Spleen (tissue), 11 donors: ENCODE results near the gene MAMDC2. TPM values are rescaled to one million over a fixed set of nuclear protein-coding genes. Genes with fewer than 3 reads are reported as not detected.

ENCODE experiments used
- DNase-seq: peaks from one replicate; pipeline ENCODE4 v3.0.0-alpha.2; 2020
- H3K27ac ChIP-seq, 8 donors: fragments of 200-600 bp; sonication (generic) in 7 of 8; 1 replicate in 4 of 8; 2 replicates in 4 of 8; pipeline versions ENCODE4 v1.5.0 to v1.8.0; 2016 to 2021; ENCODE audit warnings: inconsistent platforms in 4 of 8, mild to moderate bottlenecking in 4 of 8, moderate library complexity in 1 of 8
- H3K27me3 ChIP-seq, 7 donors: fragments of 200-600 bp; sonication (generic) in 6 of 7; replicated peaks in 1 of 7; 1 replicate in 4 of 7; 2 replicates in 3 of 7; pipeline versions ENCODE4 v1.5.0 to v1.8.0; 2016 to 2021; ENCODE audit warnings: inconsistent platforms in 3 of 7, mild to moderate bottlenecking in 1 of 7
- H3K36me3 ChIP-seq, 6 donors: fragments of 200-600 bp; sonication (generic) in 5 of 6; 1 replicate in 4 of 6; 2 replicates in 2 of 6; pipeline versions ENCODE4 v1.5.0 to v1.8.0; 2016 to 2021; ENCODE audit warnings: inconsistent platforms in 2 of 6
- H3K4me1 ChIP-seq, 6 donors: fragments of 200-600 bp; sonication (generic) in 5 of 6; 1 replicate in 3 of 6; 2 replicates in 3 of 6; pipeline versions ENCODE4 v1.5.0 to v1.8.0; 2016 to 2021; ENCODE audit warnings: inconsistent platforms in 3 of 6
- H3K4me3 ChIP-seq, 8 donors: fragments of 200-600 bp; sonication (generic) in 7 of 8; 1 replicate in 4 of 8; 2 replicates in 4 of 8; pipeline versions ENCODE4 v1.5.0 to v1.8.0; 2016 to 2021; ENCODE audit warnings: inconsistent platforms in 4 of 8, mild to moderate bottlenecking in 4 of 8, moderate library complexity in 2 of 8
- H3K9me3 ChIP-seq, 8 donors: fragments of 200-600 bp; sonication (generic) in 7 of 8; 1 replicate in 4 of 8; 2 replicates in 4 of 8; pipeline versions ENCODE4 v1.5.0 to v1.8.0; 2016 to 2021; ENCODE audit warnings: inconsistent platforms in 4 of 8
- CTCF ChIP-seq, 11 experiments: fragments of 200-600 bp in 7 of 11; fragments of 450-650 bp in 4 of 11; sonication (generic) in 4 of 11; IDR thresholded peaks in 8 of 11; conservative IDR thresholded peaks in 3 of 11; 1 replicate in 7 of 11; 2 replicates in 4 of 11; pipeline versions ENCODE4 v1.4.0 to v1.8.0; 2016 to 2021; ENCODE audit warnings: antibody characterized with exemption in 11 of 11, inconsistent platforms in 4 of 11, mild to moderate bottlenecking in 1 of 11
- POLR2A ChIP-seq, 3 donors: fragments of 450-650 bp; IDR thresholded peaks; one replicate each; pipeline ENCODE4 v1.5.1; 2017; ENCODE audit warnings: antibody characterized with exemption in 3 of 3, mild to moderate bottlenecking in 1 of 3
- POLR2AphosphoS5 ChIP-seq, 3 donors: sonication (generic); formaldehyde crosslinking; IDR thresholded peaks; one replicate each; pipeline ENCODE4 v1.5.1; 2017; ENCODE audit warnings: antibody characterized with exemption in 3 of 3
- WGBS, 5 donors: extraction: QIAGEN DNeasy Blood & Tissue Kit in 3 of 5; methylation state at CpG; one replicate each; pipeline versions ENCODE4 v1.1.5 to v1.1.7; 2013 to 2018; 5-methylcytosine and 5-hydroxymethylcytosine counted together
- intact Hi-C: fragments of 100-400 bp; cut with DNase I; formaldehyde crosslinking; loops from one replicate; pipeline ENCODE4 v1.15.0; 2023; ENCODE audit warnings: low total_unique reads
- polyA plus RNA-seq, 3 donors: library from polyadenylated mRNA; stranded (reverse); fragments of 200-250 nt; gene quantifications; one replicate each; pipeline ENCODE4 v1.2.1, GENCODE V29; 2013
- total RNA-seq, 7 donors: library from RNA; depleted of rRNA in 3 of 7; stranded (reverse); fragments of >200 nt in 3 of 7; fragmentation: NEBNext Ultra II Directional in 4 of 7; extraction: Animal tissue kit (Norgen Biotek cat#: 25700) in 4 of 7; gene quantifications; one replicate each; pipeline versions ENCODE4 v1.1.0 to v1.2.1, GENCODE V29; 2016 to 2021
- donor health status: healthy with polysubstance abuse.
- donor health status: DM: no; HTN: no; CAD: no; lungs with moderate emphysema.
- donor health status: DM: no; HTN: no; CAD: no.
- donor health status: Bipolar disorder and iron deficiency.
- donor health status: healthy.
- donor health status: DM: no; HTN: no; CAD: no.
- donor health status: DM: yes; HTN: yes; CAD: no.

Gene MAMDC2
- total and polyA plus RNA-seq, 10 donors, result 1.5 to 65.5 (median 14.5) TPM

GRCh38 chr9:70250221-70250620 lies 206.6 kb downstream of the MAMDC2 start:
- H3K4me3 ChIP-seq, result no peak overlapping the region
- H3K36me3 ChIP-seq, result no peaks in the 10 kb centered on the region
- H3K27ac ChIP-seq, result no peak overlapping the region
- WGBS, 5 donors, result 88 to 100% (median 91%) methylated on average over 1 of the region's 1 CpG
- no peaks in the 10 kb centered on the region for H3K4me1 ChIP-seq
- no peak for DNase-seq
- H3K9me3 ChIP-seq, result peaks cover 0 to 6% (median 0%) of the 10 kb centered on the region in 8 donors
- TF ChIP-seq CTCF (IDR thresholded peaks at IDR 0.05 in 8 of 11, conservative IDR thresholded peaks at IDR 0.05 in 3 of 11) (no peak), POLR2AphosphoS5 (IDR thresholded peaks at IDR 0.05) (no peak), POLR2A (IDR thresholded peaks at IDR 0.05) (no peak)
- H3K27me3 ChIP-seq, result no peaks in the 10 kb centered on the region
- intact Hi-C loops, result no loop called here

- H3K9me3 ChIP-seq, result no peaks in the 10 kb centered on the region
- H3K4me1 ChIP-seq, result peaks cover 15 to 30% (median 21%) of the 10 kb centered on the region in 6 donors
- no peak for TF ChIP-seq POLR2AphosphoS5 (IDR thresholded peaks at IDR 0.05)
- TF ChIP-seq CTCF (IDR thresholded peaks at IDR 0.05 in 8 of 11, conservative IDR thresholded peaks at IDR 0.05 in 3 of 11), result no peak
- TF ChIP-seq POLR2A (IDR thresholded peaks at IDR 0.05), result no peak
- no peak overlapping the region for H3K4me3 ChIP-seq
- no peak overlapping the region for H3K27ac ChIP-seq
- no peaks in the 10 kb centered on the region for H3K27me3 ChIP-seq
- intact Hi-C loops, result no loop called here
- no peak for DNase-seq
- H3K36me3 ChIP-seq, result no peaks in the 10 kb centered on the region
Measured at GRCh38 chr9:70255486-70255885, 211.8 kb downstream of the MAMDC2 start.

- no peak for TF ChIP-seq POLR2AphosphoS5 (IDR thresholded peaks at IDR 0.05)
- no peak for TF ChIP-seq CTCF (IDR thresholded peaks at IDR 0.05 in 8 of 11, conservative IDR thresholded peaks at IDR 0.05 in 3 of 11)
- no peak for TF ChIP-seq POLR2A (IDR thresholded peaks at IDR 0.05)
- Histone ChIP-seq H3K36me3 (peaks cover 0 to 4% (median 0%) of the 10 kb centered on the region in 6 donors), H3K27me3 (no peaks in the 10 kb centered on the region), H3K4me3 (no peak overlapping the region), H3K4me1 (peaks cover 19 to 36% (median 27%) of the 10 kb centered on the region in 6 donors), H3K27ac (no peak overlapping the region), H3K9me3 (no peaks in the 10 kb centered on the region)
- intact Hi-C loops, result no loop called here
- 82 to 89% (median 89%) methylated on average over 7 of the region's 7 CpGs for WGBS, 5 donors
- DNase-seq, result no peak
Measured at GRCh38 chr9:70256123-70256551, 212.5 kb downstream of the MAMDC2 start.

- peaks cover 0 to 18% (median 2%) of the 10 kb centered on the region in 6 donors for H3K36me3 ChIP-seq
- H3K27me3 ChIP-seq, result no peaks in the 10 kb centered on the region
- H3K4me3 ChIP-seq, result peak overlapping the region in 1 of 8 donors; percentile 85
- TF ChIP-seq POLR2A (IDR thresholded peaks at IDR 0.05) (no peak), CTCF (IDR thresholded peaks at IDR 0.05 in 8 of 11, conservative IDR thresholded peaks at IDR 0.05 in 3 of 11) (no peak), POLR2AphosphoS5 (IDR thresholded peaks at IDR 0.05) (no peak)
- intact Hi-C loops, result no loop called here
- no peak for DNase-seq
- no peaks in the 10 kb centered on the region for H3K9me3 ChIP-seq
- WGBS, 5 donors, result 91 to 94% (median 93%) methylated on average over 3 of the region's 3 CpGs
- H3K4me1 ChIP-seq, result peaks cover 30 to 50% (median 39%) of the 10 kb centered on the region in 6 donors
- H3K27ac ChIP-seq, result peak overlapping the region; percentile 92 to 94 (median 92)
Measured at GRCh38 chr9:70257502-70257901, 213.9 kb downstream of the MAMDC2 start.
